ENCODE results near the gene SUSD4. TPM values are rescaled to one million over a fixed set of nuclear protein-coding genes. Genes with fewer than 3 reads are reported as not detected.
"Not testable (repeated sequence)": the region's sequence is repeated elsewhere in the genome, so short reads cannot be mapped to it uniquely, and the experiment has no call there.

Gene SUSD4
- total RNA-seq (2014; rRNA removed; shearing (Covaris generic); ENCODE audit: low replicate concordance): 3.5 and 11.9 TPM in 2 replicates

GRCh38 chr1:223363856-223364684, at the start of gene SUSD4:
Gene SUSD4, minus strand, starts transcription at chr1:223364176. Its CDS starts 751 bp downstream, at chr1:223363425.
- in situ Hi-C loops (cut with HindIII; ENCODE audit: low pct_unique_long_range_greater_than_20kb, low sequenced_read_pairs): no loop called here
- peak; percentile 75 for DNase-seq (ENCODE audit: low read depth)

GRCh38 chr1:223413216-223413615, 49.2 kb upstream of the SUSD4 start:
- in situ Hi-C loops (cut with HindIII; ENCODE audit: low pct_unique_long_range_greater_than_20kb, low sequenced_read_pairs): no loop called here
- DNase-seq (ENCODE audit: low read depth): no peak

GRCh38 chr1:223411710-223412109, 47.7 kb upstream of the SUSD4 start:
- no peak for DNase-seq (ENCODE audit: low read depth)
- in situ Hi-C loops (cut with HindIII; ENCODE audit: low pct_unique_long_range_greater_than_20kb, low sequenced_read_pairs): no loop called here

GRCh38 chr1:223411309-223411708, 47.3 kb upstream of the SUSD4 start:
- DNase-seq (ENCODE audit: low read depth): no peak
- in situ Hi-C loops (cut with HindIII; ENCODE audit: low pct_unique_long_range_greater_than_20kb, low sequenced_read_pairs): no loop called here

GRCh38 chr1:223410036-223410435, 46.1 kb upstream of the SUSD4 start:
- in situ Hi-C loops (cut with HindIII; ENCODE audit: low pct_unique_long_range_greater_than_20kb, low sequenced_read_pairs): no loop called here
- no peak for DNase-seq (ENCODE audit: low read depth)

GRCh38 chr1:223405507-223405906, 41.5 kb upstream of the SUSD4 start:
- in situ Hi-C loops (cut with HindIII; ENCODE audit: low pct_unique_long_range_greater_than_20kb, low sequenced_read_pairs): no loop called here
- DNase-seq (ENCODE audit: low read depth): no peak

- in situ Hi-C loops (cut with HindIII; ENCODE audit: low pct_unique_long_range_greater_than_20kb, low sequenced_read_pairs): no loop called here
- DNase-seq (ENCODE audit: low read depth): no peak
These were observed 39.3 kb upstream of the SUSD4 start for GRCh38 chr1:223403184-223403815.

GRCh38 chr1:223402790-223403142, 38.8 kb upstream of the SUSD4 start:
- in situ Hi-C loops (cut with HindIII; ENCODE audit: low pct_unique_long_range_greater_than_20kb, low sequenced_read_pairs): no loop called here
- no peak for DNase-seq (ENCODE audit: low read depth)

- peak; percentile 67 for DNase-seq (ENCODE audit: low read depth)
- in situ Hi-C loops (cut with HindIII; ENCODE audit: low pct_unique_long_range_greater_than_20kb, low sequenced_read_pairs): no loop called here
These were observed 38.2 kb upstream of the SUSD4 start for GRCh38 chr1:223401873-223402789.

- DNase-seq (ENCODE audit: low read depth); in situ Hi-C loops (cut with HindIII; ENCODE audit: low pct_unique_long_range_greater_than_20kb, low sequenced_read_pairs): not testable (repeated sequence)
These were observed 35.4 kb upstream of the SUSD4 start for GRCh38 chr1:223399393-223399792.

GRCh38 chr1:223394706-223395105, 30.7 kb upstream of the SUSD4 start:
- no peak for DNase-seq (ENCODE audit: low read depth)
- in situ Hi-C loops (cut with HindIII; ENCODE audit: low pct_unique_long_range_greater_than_20kb, low sequenced_read_pairs): no loop called here

- in situ Hi-C loops (cut with HindIII; ENCODE audit: low pct_unique_long_range_greater_than_20kb, low sequenced_read_pairs): no loop called here
- no peak for DNase-seq (ENCODE audit: low read depth)
These were observed 30.3 kb upstream of the SUSD4 start for GRCh38 chr1:223394242-223394641.

- in situ Hi-C loops (cut with HindIII; ENCODE audit: low pct_unique_long_range_greater_than_20kb, low sequenced_read_pairs): no loop called here
- DNase-seq (ENCODE audit: low read depth): no peak
These were observed 29.6 kb upstream of the SUSD4 start, which contains the start of gene CCDC185 for GRCh38 chr1:223393275-223394214. Gene CCDC185, plus strand, starts transcription at chr1:223393415. Its CDS starts 61 bp downstream, at chr1:223393476.

- no peak for DNase-seq (ENCODE audit: low read depth)
- in situ Hi-C loops (cut with HindIII; ENCODE audit: low pct_unique_long_range_greater_than_20kb, low sequenced_read_pairs): no loop called here
These were observed 26.6 kb upstream of the SUSD4 start for GRCh38 chr1:223390618-223391017.

GRCh38 chr1:223386013-223386412, 22.0 kb upstream of the SUSD4 start:
- no peak for DNase-seq (ENCODE audit: low read depth)
- in situ Hi-C loops (cut with HindIII; ENCODE audit: low pct_unique_long_range_greater_than_20kb, low sequenced_read_pairs): no loop called here

- in situ Hi-C loops (cut with HindIII; ENCODE audit: low pct_unique_long_range_greater_than_20kb, low sequenced_read_pairs): no loop called here
- no peak for DNase-seq (ENCODE audit: low read depth)
These were observed 14.8 kb upstream of the SUSD4 start for GRCh38 chr1:223378754-223379153.

- in situ Hi-C loops (cut with HindIII; ENCODE audit: low pct_unique_long_range_greater_than_20kb, low sequenced_read_pairs): no loop called here
These were observed 10.2 kb upstream of the SUSD4 start for GRCh38 chr1:223374064-223374610.

More at GRCh38 chr1:223374064-223374610, 10.2 kb upstream of the SUSD4 start:
- DNase-seq (ENCODE audit: low read depth): no peak
